CD8-positive, alpha-beta memory T cell (primary cell): ENCODE data around the gene EDEM3. TPM values are rescaled to one million over a fixed set of nuclear protein-coding genes. Genes with fewer than 3 reads are reported as not detected.

Source experiments
- CTCF ChIA-PET: fragments of 350-600 bp; sonication (Branson Sonifier 250); formaldehyde crosslinking; loops from one replicate; lab custom pipeline; 2021; ENCODE audit warnings: antibody characterized with exemption; lab: Charles Lee
- POLR2A ChIA-PET: fragments of 350-600 bp; sonication (Branson Sonifier 250); formaldehyde crosslinking; loops from one replicate; lab custom pipeline; 2021; ENCODE audit warnings: antibody characterized with exemption; lab: Charles Lee
- DNase-seq, 5 donors: peaks; one replicate each; pipeline versions ENCODE4 v3.0.0 to v3.0.0-alpha.2; 2020 to 2022; ENCODE audit warnings: mixed read lengths in 1 of 5
- H3K27ac ChIP-seq: one replicate; pipeline ENCODE4 v1.7.0; 2013; ENCODE audit warnings: low read depth, mild to moderate bottlenecking, low read length, moderate library complexity
- H3K27me3 ChIP-seq: 2 replicates; pipeline ENCODE4 v1.7.0; 2013; ENCODE audit warnings: low read length, mild to moderate bottlenecking; ENCODE audit not compliant: insufficient read depth, poor library complexity, severe bottlenecking
- H3K36me3 ChIP-seq: 2 replicates; pipeline ENCODE4 v1.7.0; 2013; ENCODE audit warnings: mild to moderate bottlenecking, low read length, moderate library complexity; ENCODE audit not compliant: insufficient read depth
- H3K4me1 ChIP-seq: 2 replicates; pipeline ENCODE4 v1.7.0; 2013; ENCODE audit warnings: mild to moderate bottlenecking, low read length, moderate library complexity; ENCODE audit not compliant: insufficient read depth
- H3K4me3 ChIP-seq: 2 replicates; pipeline ENCODE4 v1.7.0; 2013; ENCODE audit warnings: mild to moderate bottlenecking, low read length
- H3K9me3 ChIP-seq: 2 replicates; pipeline ENCODE4 v1.7.0; 2013; ENCODE audit warnings: mild to moderate bottlenecking, low read length
- H3K27ac Mint-ChIP-seq, 8 donors: one replicate each; pipeline ENCODE4 v1.8.0; 2020 to 2021; ENCODE audit warnings: mixed read lengths in 8 of 8, mild to moderate bottlenecking in 6 of 8, inconsistent platforms in 3 of 8, moderate library complexity in 3 of 8
- H3K27me3 Mint-ChIP-seq, 2 donors: one replicate each; pipeline ENCODE4 v1.8.0; 2020 to 2021; ENCODE audit warnings: mixed read lengths in 2 of 2, mild to moderate bottlenecking in 1 of 2, moderate library complexity in 1 of 2
- H3K36me3 Mint-ChIP-seq, 3 donors: one replicate each; pipeline ENCODE4 v1.8.0; 2020 to 2021; ENCODE audit warnings: mixed read lengths in 3 of 3, inconsistent platforms in 1 of 3, mild to moderate bottlenecking in 1 of 3
- H3K4me1 Mint-ChIP-seq, 3 donors: one replicate each; pipeline ENCODE4 v1.8.0; 2020 to 2021; ENCODE audit warnings: mixed read lengths in 3 of 3, inconsistent platforms in 1 of 3, mild to moderate bottlenecking in 1 of 3
- H3K4me3 Mint-ChIP-seq, 7 donors: one replicate each; pipeline ENCODE4 v1.8.0; 2020 to 2021; ENCODE audit warnings: mixed read lengths in 7 of 7, mild to moderate bottlenecking in 6 of 7, moderate library complexity in 4 of 7, inconsistent platforms in 2 of 7
- H3K9me3 Mint-ChIP-seq, 5 donors: one replicate each; pipeline ENCODE4 v1.8.0; 2020 to 2022; ENCODE audit warnings: mixed read lengths in 5 of 5, mild to moderate bottlenecking in 3 of 5, moderate library complexity in 2 of 5, inconsistent platforms in 1 of 5
- polyA plus RNA-seq: library from polyadenylated mRNA; unstranded; fragments of 300-500 nt; fragmentation: Illumina TruSeq; gene quantifications from one replicate; pipeline ENCODE4 v1.2.3, GENCODE V29; 2021
- total RNA-seq, 2 experiments: library from RNA; stranded (reverse); gene quantifications; one replicate each; pipeline ENCODE4 v1.2.3, GENCODE V29; 2021

EDEM3 gene
- total and polyA plus RNA-seq, 3 experiments from 2014 or later: 12.1 to 24.9 (median 20.1) TPM

GRCh38 chr1:184641894-184642293, 112.8 kb downstream of the EDEM3 start:
- Mint-ChIP-seq H3K27me3 (peaks cover 12 to 45% of the 10 kb centered on the region in 2 donors), H3K9me3 (peaks cover 0 to 2% (median 0%) of the 10 kb centered on the region in 5 donors), H3K36me3 (peaks cover 0 to 3% (median 2%) of the 10 kb centered on the region in 3 donors), H3K4me3 (no peak overlapping the region), H3K27ac (no peak overlapping the region), H3K4me1 (no peaks in the 10 kb centered on the region)
- Histone ChIP-seq H3K9me3 (no peaks in the 10 kb centered on the region), H3K27ac (no peak overlapping the region), H3K4me1 (no peaks in the 10 kb centered on the region), H3K4me3 (no peak overlapping the region), H3K27me3 (no peaks in the 10 kb centered on the region), H3K36me3 (no peaks in the 10 kb centered on the region)
- POLR2A ChIA-PET: no interaction called here
- DNase-seq: no peak
- CTCF ChIA-PET: no interaction called here

- no peak overlapping the region for H3K27ac ChIP-seq
- H3K36me3 ChIP-seq: no peaks in the 10 kb centered on the region
- H3K4me3 ChIP-seq: no peak overlapping the region
- Mint-ChIP-seq H3K4me1 (no peaks in the 10 kb centered on the region), H3K27me3 (peaks cover 11 to 45% of the 10 kb centered on the region in 2 donors), H3K27ac (no peak overlapping the region), H3K4me3 (no peak overlapping the region), H3K36me3 (peaks cover 0 to 3% (median 2%) of the 10 kb centered on the region in 3 donors), H3K9me3 (peaks cover 0 to 2% (median 0%) of the 10 kb centered on the region in 5 donors)
- H3K4me1 ChIP-seq: no peaks in the 10 kb centered on the region
- CTCF ChIA-PET: no interaction called here
- no peaks in the 10 kb centered on the region for H3K27me3 ChIP-seq
- no peak for DNase-seq
- POLR2A ChIA-PET: no interaction called here
- H3K9me3 ChIP-seq: no peaks in the 10 kb centered on the region
Measured at GRCh38 chr1:184640505-184640904, 114.2 kb downstream of the EDEM3 start.

Other genes with a start within 250 kb of the EDEM3 start
- 10 to 100 TPM; 51.8 to 55.7 TPM for gene NIBAN1, start 219.7 kb upstream of the EDEM3 start, total RNA-seq
- gene NIBAN1, start 219.7 kb upstream of the EDEM3 start, polyA plus RNA-seq: 40.0 TPM